ENCODE data around the gene KCNMA1. TPM values are rescaled to one million over a fixed set of nuclear protein-coding genes. Genes with fewer than 3 reads are reported as not detected.

KCNMA1 gene
- total RNA-seq, 4 donors from 2014 or later = 66.8 to 96.5 (median 78.9) TPM

DNA sequence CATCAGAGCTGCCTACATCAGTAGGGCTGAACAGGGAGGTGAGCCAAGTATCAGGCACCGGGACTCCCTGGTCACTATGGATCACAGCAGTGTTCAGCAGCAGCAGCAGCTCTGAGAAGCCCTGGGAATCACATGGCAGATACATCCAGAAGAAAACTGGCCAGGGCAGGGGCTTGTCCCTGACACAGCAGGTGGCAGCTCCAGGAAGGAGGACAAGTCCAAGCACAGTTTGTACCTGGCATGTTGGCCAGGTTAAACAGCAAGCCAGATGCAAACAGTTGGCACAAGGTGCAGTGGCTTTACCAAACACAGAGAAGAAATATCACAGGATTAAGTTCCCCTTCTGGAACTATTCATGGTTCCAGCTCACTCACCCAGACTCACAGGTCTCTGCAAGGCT lies 139.4 kb downstream of the KCNMA1 start:
- peak; percentile 96 to 97 for DNase-seq
- intact Hi-C loops (cut with DNase I; ENCODE audit: low total_unique reads) = loop anchor here (1.0 to 2.0 kb wide), 4 partner anchors 33 to 88 kb away; no protein-coding TSS in a partner anchor
- H3K36me3 ChIP-seq = no peaks in the 10 kb centered on the region
- peak overlapping the region; percentile 87 to 96 (median 94) for H3K27ac ChIP-seq
- ATAC-seq = peak; percentile 84 to 87
- peaks cover 63 to 77% of the 10 kb centered on the region in 2 donors for H3K4me1 ChIP-seq
- no peaks in the 10 kb centered on the region for H3K27me3 ChIP-seq
- H3K9me3 ChIP-seq = no peaks in the 10 kb centered on the region
- TF ChIP-seq, protein P1, sequence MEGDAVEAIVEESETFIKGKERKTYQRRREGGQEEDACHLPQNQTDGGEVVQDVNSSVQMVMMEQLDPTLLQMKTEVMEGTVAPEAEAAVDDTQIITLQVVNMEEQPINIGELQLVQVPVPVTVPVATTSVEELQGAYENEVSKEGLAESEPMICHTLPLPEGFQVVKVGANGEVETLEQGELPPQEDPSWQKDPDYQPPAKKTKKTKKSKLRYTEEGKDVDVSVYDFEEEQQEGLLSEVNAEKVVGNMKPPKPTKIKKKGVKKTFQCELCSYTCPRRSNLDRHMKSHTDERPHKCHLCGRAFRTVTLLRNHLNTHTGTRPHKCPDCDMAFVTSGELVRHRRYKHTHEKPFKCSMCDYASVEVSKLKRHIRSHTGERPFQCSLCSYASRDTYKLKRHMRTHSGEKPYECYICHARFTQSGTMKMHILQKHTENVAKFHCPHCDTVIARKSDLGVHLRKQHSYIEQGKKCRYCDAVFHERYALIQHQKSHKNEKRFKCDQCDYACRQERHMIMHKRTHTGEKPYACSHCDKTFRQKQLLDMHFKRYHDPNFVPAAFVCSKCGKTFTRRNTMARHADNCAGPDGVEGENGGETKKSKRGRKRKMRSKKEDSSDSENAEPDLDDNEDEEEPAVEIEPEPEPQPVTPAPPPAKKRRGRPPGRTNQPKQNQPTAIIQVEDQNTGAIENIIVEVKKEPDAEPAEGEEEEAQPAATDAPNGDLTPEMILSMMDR (IDR thresholded peaks at IDR 0.05 in 4 of 5, conservative IDR thresholded peaks at IDR 0.05 in 1 of 5) = no peak
- peak in 1 of 2 donors; percentile 24 for TF ChIP-seq POLR2A (IDR thresholded peaks at IDR 0.05)
- in situ Hi-C loops (cut with MboI; ENCODE audit: low sequenced_read_pairs in 4 of 4) = loop anchor here in 1 of 4 donors (25.0 kb wide), 1 partner anchor 336 kb away; no protein-coding TSS in a partner anchor
- H3K4me3 ChIP-seq = no peak overlapping the region

DNA sequence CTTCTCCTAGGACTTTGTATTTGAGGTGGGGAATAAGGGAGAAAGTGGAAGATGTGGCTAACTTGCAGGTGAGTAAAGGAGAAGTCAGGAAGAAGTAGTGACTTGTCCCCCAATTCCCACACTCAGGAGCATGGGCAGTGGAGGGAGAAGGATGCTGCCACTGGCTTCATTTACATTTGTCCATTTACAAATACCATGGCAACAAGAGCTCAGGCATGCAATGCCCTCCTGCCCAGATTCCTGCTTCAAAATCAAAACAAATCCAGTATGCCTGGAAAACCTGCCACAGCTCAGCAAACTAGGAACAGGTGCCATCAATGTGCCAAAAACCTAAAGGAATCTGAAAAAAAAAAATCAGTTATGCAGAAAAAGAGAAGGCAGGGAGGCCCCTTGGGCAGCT lies 139.9 kb downstream of the KCNMA1 start:
- peaks cover 68 to 82% of the 10 kb centered on the region in 2 donors for H3K4me1 ChIP-seq
- peak overlapping the region; percentile 87 to 96 (median 94) for H3K27ac ChIP-seq
- no peaks in the 10 kb centered on the region for H3K27me3 ChIP-seq
- intact Hi-C loops (cut with DNase I; ENCODE audit: low total_unique reads) (loop anchor here (1.0 to 2.0 kb wide), 4 partner anchors 33 to 89 kb away; no protein-coding TSS in a partner anchor), in situ Hi-C loops (cut with MboI; ENCODE audit: low sequenced_read_pairs in 4 of 4) (loop anchor here in 1 of 4 donors (25.0 kb wide), 1 partner anchor 335 kb away; no protein-coding TSS in a partner anchor)
- peak overlapping the region in 1 of 4 donors; percentile 12 for H3K4me3 ChIP-seq
- ATAC-seq = no peak
- H3K36me3 ChIP-seq = no peaks in the 10 kb centered on the region
- TF ChIP-seq POLR2A (IDR thresholded peaks at IDR 0.05) = no peak
- TF ChIP-seq, protein P1 (IDR thresholded peaks at IDR 0.05 in 4 of 5, conservative IDR thresholded peaks at IDR 0.05 in 1 of 5) = no peak
- H3K9me3 ChIP-seq = no peaks in the 10 kb centered on the region
- DNase-seq = no peak

DNA sequence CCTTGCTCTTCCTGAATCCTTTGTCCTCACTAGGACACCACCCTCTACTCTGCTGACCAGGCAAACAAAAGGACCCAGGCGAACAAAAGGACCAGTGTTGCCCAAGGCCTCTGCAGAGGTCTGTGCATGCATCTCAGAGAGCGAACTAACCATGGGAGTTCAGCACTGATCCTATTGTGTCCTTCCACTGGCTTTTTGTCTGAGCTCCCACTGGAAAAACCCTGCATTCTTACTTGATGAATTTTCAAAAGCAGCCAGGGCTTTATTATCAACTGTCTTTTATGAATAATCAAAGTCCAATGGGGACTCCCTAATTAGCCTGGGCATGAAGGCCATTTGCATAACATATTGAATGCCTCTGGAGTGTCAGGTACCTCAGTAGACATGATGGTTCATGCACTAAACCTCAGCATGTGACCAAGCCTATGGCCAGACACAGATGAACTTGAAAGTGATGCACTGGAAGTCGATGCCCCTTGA lies 140.6 kb downstream of the KCNMA1 start:
- Histone ChIP-seq H3K27me3 (no peaks in the 10 kb centered on the region), H3K4me1 (peaks cover 74 to 89% of the 10 kb centered on the region in 2 donors), H3K9me3 (no peaks in the 10 kb centered on the region), H3K27ac (peak overlapping the region; percentile 87 to 96 (median 94)), H3K4me3 (no peak overlapping the region), H3K36me3 (no peaks in the 10 kb centered on the region)
- in situ Hi-C loops (cut with MboI; ENCODE audit: low sequenced_read_pairs in 4 of 4) = loop anchor here in 1 of 4 donors (25.0 kb wide), 1 partner anchor 335 kb away; no protein-coding TSS in a partner anchor
- DNase-seq (no peak), ATAC-seq (no peak)
- intact Hi-C loops (cut with DNase I; ENCODE audit: low total_unique reads) = no loop called here
- TF ChIP-seq, protein P1 (IDR thresholded peaks at IDR 0.05 in 4 of 5, conservative IDR thresholded peaks at IDR 0.05 in 1 of 5) = no peak
- no peak for TF ChIP-seq POLR2A (IDR thresholded peaks at IDR 0.05)

GRCh38 chr10:77494756-77495541 lies 142.7 kb downstream of the KCNMA1 start:
- H3K9me3 ChIP-seq = no peaks in the 10 kb centered on the region
- ATAC-seq = no peak
- no peaks in the 10 kb centered on the region for H3K36me3 ChIP-seq
- no peak for DNase-seq
- intact Hi-C loops (cut with DNase I; ENCODE audit: low total_unique reads) = loop anchor here (2.0 to 5.0 kb wide), 2 partner anchors 98 to 144 kb away; no protein-coding TSS in a partner anchor
- H3K4me3 ChIP-seq = no peak overlapping the region
- H3K27me3 ChIP-seq = no peaks in the 10 kb centered on the region
- H3K27ac ChIP-seq = peak overlapping the region; percentile 79 to 94 (median 90)
- peaks cover 78 to 87% of the 10 kb centered on the region in 2 donors for H3K4me1 ChIP-seq
- in situ Hi-C loops (cut with MboI; ENCODE audit: low sequenced_read_pairs in 4 of 4) = loop anchor here in 1 of 4 donors (25.0 kb wide), 1 partner anchor 333 kb away; no protein-coding TSS in a partner anchor
- TF ChIP-seq, protein P1 (IDR thresholded peaks at IDR 0.05 in 4 of 5, conservative IDR thresholded peaks at IDR 0.05 in 1 of 5) = no peak
- TF ChIP-seq POLR2A (IDR thresholded peaks at IDR 0.05) = no peak
